ENCODE measurements around the gene ARMC6. TPM values are rescaled to one million over a fixed set of nuclear protein-coding genes. Genes with fewer than 3 reads are reported as not detected.

ARMC6 gene
- total RNA-seq, 1 experiment from 2014 or later, result 66.5 TPM

DNA sequence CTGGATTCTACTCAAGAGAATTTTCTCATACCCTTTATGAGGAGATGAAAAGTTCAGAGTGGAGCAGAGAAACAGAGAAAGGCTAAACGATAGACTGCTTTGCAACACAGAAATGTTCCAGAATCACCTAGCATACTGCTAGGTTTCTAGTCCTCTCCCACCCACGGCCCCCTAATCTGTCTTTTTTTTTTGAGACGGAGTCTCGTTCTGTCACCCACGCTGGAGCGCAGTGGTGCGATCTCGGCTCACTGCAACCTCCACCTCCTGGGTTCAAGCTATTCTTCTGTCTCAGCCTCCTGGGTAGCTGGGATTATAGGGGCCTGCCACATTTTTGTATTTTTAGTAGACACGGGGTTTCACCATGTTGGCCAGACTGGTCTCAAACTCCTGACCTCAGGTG is 4.9 kb upstream of the ARMC6 start:
- Histone ChIP-seq H2AFZ (ENCODE audit: low read length) (no peak overlapping the region), H3K79me2 (ENCODE audit: insufficient read depth, low read length) (peaks cover 3% of the 10 kb centered on the region; the same call in 1 of the 2 replicates), H4K91ac (ENCODE audit: insufficient read length, low read depth, low read length) (no peak overlapping the region), H3K56ac (ENCODE audit: insufficient read length, low read depth, low read length) (no peak overlapping the region), H3K23me2 (ENCODE audit: insufficient read length, low read depth, low read length, poor library complexity, severe bottlenecking) (peaks cover 3% of the 10 kb centered on the region), H2BK15ac (ENCODE audit: low read depth, low read length) (no peak overlapping the region), H2BK20ac (ENCODE audit: low read depth, low read length, poor library complexity, severe bottlenecking) (no peak overlapping the region), H3K27me3 (ENCODE audit: insufficient read depth, low read length) (no peaks in the 10 kb centered on the region), H3T11ph (ENCODE audit: low read length) (no peak overlapping the region), H2BK120ac (ENCODE audit: low read depth, low read length, poor library complexity, severe bottlenecking) (no peak overlapping the region), H4K5ac (ENCODE audit: insufficient read length, low read depth, low read length) (no peak overlapping the region), H3K79me1 (ENCODE audit: insufficient read depth, low read depth, low read length, poor library complexity, severe bottlenecking) (peaks cover 14% of the 10 kb centered on the region), H3K9ac (ENCODE audit: extremely low read depth, insufficient read length, low read length) (no peak overlapping the region), H3K9me3 (ENCODE audit: control insufficient read depth, low read depth, low read length) (no peaks in the 10 kb centered on the region), H2BK5ac (ENCODE audit: insufficient read length, low read length) (no peak overlapping the region), H3K23ac (ENCODE audit: insufficient read length, low read depth, low read length) (no peak overlapping the region), H3K4me1 (ENCODE audit: insufficient read depth, low read length) (no peaks in the 10 kb centered on the region), H3K4ac (ENCODE audit: low read depth, low read length) (no peak overlapping the region), H4K20me1 (ENCODE audit: control insufficient read depth, insufficient read depth, insufficient read length) (peaks cover 3% of the 10 kb centered on the region), H4K8ac (replicated peaks; ENCODE audit: insufficient read length, low read depth, low read length) (no peak overlapping the region), H3K14ac (ENCODE audit: insufficient read depth, low read length) (no peak overlapping the region), H3K4me2 (ENCODE audit: insufficient read depth, insufficient read length, low read length) (no peak overlapping the region), H2BK12ac (ENCODE audit: insufficient read length, low read depth, low read length) (no peak overlapping the region), H2AK5ac (ENCODE audit: insufficient read length, low read length) (no peak overlapping the region), H3K27ac (ENCODE audit: insufficient read length, low read depth, low read length) (no peak overlapping the region), H3K18ac (ENCODE audit: insufficient read length, low read depth, low read length) (no peak overlapping the region)
- TF ChIP-seq, protein P1, sequence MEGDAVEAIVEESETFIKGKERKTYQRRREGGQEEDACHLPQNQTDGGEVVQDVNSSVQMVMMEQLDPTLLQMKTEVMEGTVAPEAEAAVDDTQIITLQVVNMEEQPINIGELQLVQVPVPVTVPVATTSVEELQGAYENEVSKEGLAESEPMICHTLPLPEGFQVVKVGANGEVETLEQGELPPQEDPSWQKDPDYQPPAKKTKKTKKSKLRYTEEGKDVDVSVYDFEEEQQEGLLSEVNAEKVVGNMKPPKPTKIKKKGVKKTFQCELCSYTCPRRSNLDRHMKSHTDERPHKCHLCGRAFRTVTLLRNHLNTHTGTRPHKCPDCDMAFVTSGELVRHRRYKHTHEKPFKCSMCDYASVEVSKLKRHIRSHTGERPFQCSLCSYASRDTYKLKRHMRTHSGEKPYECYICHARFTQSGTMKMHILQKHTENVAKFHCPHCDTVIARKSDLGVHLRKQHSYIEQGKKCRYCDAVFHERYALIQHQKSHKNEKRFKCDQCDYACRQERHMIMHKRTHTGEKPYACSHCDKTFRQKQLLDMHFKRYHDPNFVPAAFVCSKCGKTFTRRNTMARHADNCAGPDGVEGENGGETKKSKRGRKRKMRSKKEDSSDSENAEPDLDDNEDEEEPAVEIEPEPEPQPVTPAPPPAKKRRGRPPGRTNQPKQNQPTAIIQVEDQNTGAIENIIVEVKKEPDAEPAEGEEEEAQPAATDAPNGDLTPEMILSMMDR (conservative IDR thresholded peaks at IDR 0.05), result no peak
- Mint-ChIP-seq H3K4me1 (peaks cover 6 to 9% of the 10 kb centered on the region in 2 experiments), H3K9me3 (no peaks in the 10 kb centered on the region), H3K27ac (no peak overlapping the region), H3K4me3 (no peak overlapping the region), H3K27me3 (ENCODE audit: low read depth) (no peaks in the 10 kb centered on the region), H3K36me3 (ENCODE audit: insufficient read depth in 1 of 3, low read depth in 3 of 3) (peaks cover 47 to 74% (median 73%) of the 10 kb centered on the region in 3 experiments; a peak in 6 of 7 replicates)
- WGBS (ENCODE audit: extremely low coverage, insufficient read length, low lambda C conversion rate), result no CpG with 5 or more reads among the region's 9 CpGs
- DNase-seq, result no peak
